NCI-H226 (cell line): ENCODE data around the gene AHI1.
"Not testable (repeated sequence)": the region's sequence is repeated elsewhere in the genome, so short reads cannot be mapped to it uniquely, and the experiment has no call there.

Experiments
- DNase-seq: peaks from one replicate; pipeline ENCODE4 v3.0.0-alpha.2; 2015

Gene AHI1

GRCh38 chr6:135385299-135385698, 112.2 kb downstream of the AHI1 start:
- no peak for DNase-seq

GRCh38 chr6:135383766-135384165, 113.8 kb downstream of the AHI1 start:
- DNase-seq: no peak

GRCh38 chr6:135383301-135383700, 114.2 kb downstream of the AHI1 start:
- no peak for DNase-seq

GRCh38 chr6:135382182-135382628, 115.3 kb downstream of the AHI1 start:
- DNase-seq: no peak

- DNase-seq: no peak
Measured at GRCh38 chr6:135380793-135381192, 116.7 kb downstream of the AHI1 start.

- DNase-seq: no peak
Measured at GRCh38 chr6:135379647-135380046, 117.9 kb downstream of the AHI1 start.

GRCh38 chr6:135372758-135373157, 124.8 kb downstream of the AHI1 start:
- no peak for DNase-seq

GRCh38 chr6:135363622-135364021, 133.9 kb downstream of the AHI1 start:
- not testable (repeated sequence) for DNase-seq

GRCh38 chr6:135362124-135362523, 135.4 kb downstream of the AHI1 start:
- DNase-seq: no peak

GRCh38 chr6:135360222-135360621, 137.3 kb downstream of the AHI1 start:
- no peak for DNase-seq

GRCh38 chr6:135358985-135359384, 138.6 kb downstream of the AHI1 start:
- no peak for DNase-seq

- DNase-seq: peak; percentile 83
Measured at GRCh38 chr6:135358251-135358821, 139.2 kb downstream of the AHI1 start.

GRCh38 chr6:135354407-135354806, 143.1 kb downstream of the AHI1 start:
- no peak for DNase-seq

GRCh38 chr6:135353113-135353512, 144.4 kb downstream of the AHI1 start:
- no peak for DNase-seq

- no peak for DNase-seq
Measured at GRCh38 chr6:135351635-135352034, 145.9 kb downstream of the AHI1 start.

GRCh38 chr6:135347887-135348286, 149.7 kb downstream of the AHI1 start:
- DNase-seq: no peak

GRCh38 chr6:135346747-135347146, 150.8 kb downstream of the AHI1 start:
- DNase-seq: no peak

GRCh38 chr6:135344526-135344925, 153.0 kb downstream of the AHI1 start:
- DNase-seq: no peak

GRCh38 chr6:135339920-135340319, 157.6 kb downstream of the AHI1 start:
- not testable (repeated sequence) for DNase-seq

GRCh38 chr6:135334169-135334568, 163.4 kb downstream of the AHI1 start:
- peak; percentile 9 for DNase-seq

GRCh38 chr6:135331002-135331401, 166.5 kb downstream of the AHI1 start:
- DNase-seq: peak; percentile 6

GRCh38 chr6:135329851-135330803, 167.4 kb downstream of the AHI1 start:
- no peak for DNase-seq

- DNase-seq: no peak
Measured at GRCh38 chr6:135328136-135328535, 169.4 kb downstream of the AHI1 start.
